ENCODE data around the gene HSD11B2.
A peak's percentile ranks its signal among the peaks of the same experiment; 100 is the strongest.

The HSD11B2 gene

GRCh38 chr16:67430977-67431774, at the start of gene HSD11B2:
Gene HSD11B2 (plus strand): TSS chr16:67431121. CDS start chr16:67431249, 128 bp downstream.
- peak; percentile 87 for DNase-seq

GRCh38 chr16:67383284-67383683, 47.6 kb upstream of the HSD11B2 start:
- DNase-seq = no peak

- DNase-seq = no peak
Measured at GRCh38 chr16:67384778-67385510, 46.0 kb upstream of the HSD11B2 start.

GRCh38 chr16:67386861-67387455, 44.0 kb upstream of the HSD11B2 start:
- DNase-seq = no peak

GRCh38 chr16:67387479-67388079, 43.3 kb upstream of the HSD11B2 start:
- no peak for DNase-seq

- DNase-seq = no peak
Measured at GRCh38 chr16:67388191-67388590, 42.7 kb upstream of the HSD11B2 start.

DNA sequence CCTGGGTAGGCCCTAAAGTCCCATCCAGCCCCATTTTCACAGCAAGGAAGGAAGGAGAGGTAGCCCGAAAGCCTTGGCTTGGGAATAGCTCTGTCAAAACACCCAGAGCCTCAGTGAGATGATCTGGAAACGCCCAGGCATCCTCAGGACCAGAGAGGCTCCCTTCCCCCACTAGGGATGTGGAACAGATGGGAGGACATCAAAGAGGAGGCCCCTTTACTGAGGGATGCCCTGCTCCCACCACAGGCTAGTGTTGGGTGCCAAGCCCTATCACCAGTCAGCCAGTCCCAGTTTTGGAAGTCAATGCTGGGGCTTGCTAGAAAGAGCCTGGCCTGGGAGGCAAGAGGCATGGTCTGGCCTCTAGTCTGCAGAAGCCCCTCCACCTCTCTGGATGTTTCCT, 42.3 kb upstream of the HSD11B2 start:
- DNase-seq = no peak

DNA sequence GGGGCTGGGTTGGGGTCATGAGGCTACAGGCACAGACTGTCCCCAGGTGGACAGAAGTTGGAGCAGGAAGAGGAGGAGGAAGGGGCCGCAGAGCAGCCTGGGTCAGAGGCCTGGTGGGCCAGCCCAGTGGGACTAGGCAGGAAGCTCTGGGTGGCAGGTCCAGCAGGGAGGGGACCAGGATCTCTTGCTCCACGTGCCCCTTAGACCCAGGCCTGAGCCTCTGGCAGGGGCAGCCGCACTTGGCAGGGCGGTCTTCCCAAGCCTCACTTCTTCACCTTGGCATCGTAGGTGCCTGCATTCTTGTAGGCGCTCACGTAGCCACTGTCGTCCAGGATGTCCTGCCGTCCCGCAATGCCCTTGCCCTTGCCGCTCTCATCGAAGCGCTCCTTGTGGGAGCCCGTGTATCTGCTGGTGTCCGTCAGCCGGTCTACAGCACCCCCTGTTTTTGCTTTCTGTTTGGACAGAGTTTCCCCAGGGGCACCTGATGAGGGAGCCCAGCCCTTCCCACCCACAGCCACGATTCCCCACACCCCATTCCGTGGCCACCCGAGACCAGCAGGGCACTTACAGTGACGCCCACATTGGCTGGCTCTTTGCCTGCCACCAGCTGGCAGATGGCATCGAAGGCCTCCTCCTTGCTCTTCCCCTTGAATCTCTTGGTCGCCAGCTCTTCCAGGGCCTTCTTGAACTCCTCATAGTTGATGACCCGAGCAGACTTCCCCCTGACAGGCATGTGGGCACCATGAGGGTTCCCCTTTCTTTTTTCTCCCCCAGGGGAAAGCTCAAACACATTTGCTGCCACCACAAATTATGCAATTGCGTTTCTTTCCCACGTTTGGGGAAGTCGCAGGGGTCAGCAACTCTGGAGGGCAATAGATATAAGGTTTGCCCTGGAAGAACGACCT, 40.8 kb upstream of the HSD11B2 start:
- DNase-seq = no peak

DNA sequence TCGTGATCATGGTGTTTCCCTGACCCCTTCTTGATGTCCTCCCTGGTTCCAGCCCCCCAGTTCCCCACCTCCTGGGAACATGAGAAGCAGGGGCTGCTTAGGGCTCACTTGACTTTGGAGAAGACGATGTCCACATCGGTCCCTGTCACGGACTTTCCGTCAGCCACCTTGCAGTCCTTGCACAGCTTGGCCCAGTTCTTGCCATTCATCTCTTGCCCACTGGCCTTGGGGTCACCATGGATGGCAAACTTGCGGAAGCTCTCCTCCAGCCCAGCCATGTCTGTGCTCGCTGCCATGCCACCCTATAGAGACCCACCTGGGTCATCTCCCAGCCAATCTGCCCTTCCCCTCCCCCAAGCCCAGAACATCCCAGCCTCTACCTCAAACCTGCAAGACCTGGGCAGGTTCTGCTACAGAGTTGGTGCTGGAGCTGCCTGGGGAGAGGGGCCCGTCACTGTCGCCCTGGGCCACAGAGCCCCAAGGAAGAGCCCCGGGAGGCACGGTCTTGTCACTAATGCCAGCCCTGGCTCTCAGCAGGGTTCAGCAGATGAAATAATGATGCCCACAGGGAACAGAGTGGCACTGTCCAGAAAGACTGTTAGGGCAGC, 40.0 kb upstream of the HSD11B2 start:
- no peak for DNase-seq

DNA sequence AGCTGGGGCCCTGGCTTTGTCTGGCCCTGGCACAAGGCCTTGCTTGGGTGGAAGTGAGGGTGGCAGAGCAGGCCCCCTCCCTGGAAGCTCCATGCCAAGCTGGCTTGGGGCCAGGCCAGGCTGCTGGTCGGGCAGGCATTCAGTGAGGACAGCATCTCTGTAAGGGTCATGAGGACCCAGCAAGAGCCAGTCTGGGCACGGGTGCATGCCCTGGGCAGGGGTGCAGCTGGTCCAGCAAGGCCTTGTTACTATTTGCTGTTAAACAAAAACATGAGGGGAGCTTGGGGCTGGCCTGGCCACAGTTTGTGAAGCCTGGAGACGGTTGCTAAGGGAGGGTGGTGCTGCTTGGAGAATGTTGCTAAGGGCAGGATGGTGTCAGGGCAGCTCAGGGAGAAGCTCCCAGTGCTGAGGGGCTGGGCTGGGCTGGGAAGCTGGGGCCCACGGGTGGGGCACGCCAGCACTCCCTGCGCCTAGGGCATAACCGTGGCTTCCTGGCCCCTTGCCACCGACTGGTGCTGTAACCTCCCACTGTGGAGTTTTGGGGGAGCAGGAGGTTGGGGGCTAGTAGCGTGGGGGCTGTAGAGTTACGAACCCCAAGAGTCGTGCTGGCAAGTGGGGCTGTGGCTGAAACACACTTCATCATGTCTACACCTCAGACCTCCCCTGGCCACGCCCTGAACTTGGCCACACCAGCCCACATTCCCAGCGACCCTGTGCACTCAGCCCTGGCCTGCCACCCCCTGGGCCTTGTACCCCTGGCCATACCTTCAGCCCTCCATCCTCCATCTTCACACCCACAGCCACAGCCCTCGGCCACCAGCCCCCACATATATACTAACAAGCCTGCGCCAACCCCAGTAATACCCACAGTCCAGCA, 39.3 kb upstream of the HSD11B2 start:
- no peak for DNase-seq

DNA sequence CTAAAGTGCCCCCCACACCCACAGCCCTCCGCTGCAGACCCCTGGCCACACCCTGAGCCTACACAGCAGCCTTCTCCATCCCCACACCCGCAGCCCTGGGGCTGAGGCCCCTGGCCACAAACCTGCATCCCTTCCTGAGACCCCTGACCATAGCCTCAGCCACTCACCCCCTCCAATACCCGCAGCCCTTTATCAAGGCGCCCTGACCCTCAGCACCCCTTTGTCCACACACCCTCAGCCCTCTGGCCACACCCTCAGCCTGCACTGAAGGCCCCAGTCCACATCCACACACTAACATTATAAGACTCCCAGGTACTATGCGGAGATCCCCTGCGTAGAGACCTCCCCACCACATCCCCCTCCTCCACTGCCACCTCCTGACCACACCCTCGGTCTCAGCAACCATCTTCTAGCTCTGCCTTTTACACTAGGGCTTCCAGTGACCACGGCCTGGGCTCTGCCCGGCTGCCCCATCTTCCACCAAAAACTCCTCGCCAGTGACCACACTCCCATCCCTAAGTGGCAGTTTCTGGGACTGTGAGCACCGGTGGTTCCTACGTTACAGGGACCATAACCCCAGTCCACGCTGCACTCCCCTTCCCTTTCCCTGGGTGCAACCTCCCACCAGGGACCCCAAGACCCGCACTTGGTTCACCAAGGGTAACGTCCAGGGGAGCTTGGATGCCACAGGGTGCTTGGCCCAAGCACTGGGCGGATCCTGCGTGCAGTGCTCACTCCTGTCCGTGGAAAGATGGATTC, 38.4 kb upstream of the HSD11B2 start:
- DNase-seq = no peak

DNA sequence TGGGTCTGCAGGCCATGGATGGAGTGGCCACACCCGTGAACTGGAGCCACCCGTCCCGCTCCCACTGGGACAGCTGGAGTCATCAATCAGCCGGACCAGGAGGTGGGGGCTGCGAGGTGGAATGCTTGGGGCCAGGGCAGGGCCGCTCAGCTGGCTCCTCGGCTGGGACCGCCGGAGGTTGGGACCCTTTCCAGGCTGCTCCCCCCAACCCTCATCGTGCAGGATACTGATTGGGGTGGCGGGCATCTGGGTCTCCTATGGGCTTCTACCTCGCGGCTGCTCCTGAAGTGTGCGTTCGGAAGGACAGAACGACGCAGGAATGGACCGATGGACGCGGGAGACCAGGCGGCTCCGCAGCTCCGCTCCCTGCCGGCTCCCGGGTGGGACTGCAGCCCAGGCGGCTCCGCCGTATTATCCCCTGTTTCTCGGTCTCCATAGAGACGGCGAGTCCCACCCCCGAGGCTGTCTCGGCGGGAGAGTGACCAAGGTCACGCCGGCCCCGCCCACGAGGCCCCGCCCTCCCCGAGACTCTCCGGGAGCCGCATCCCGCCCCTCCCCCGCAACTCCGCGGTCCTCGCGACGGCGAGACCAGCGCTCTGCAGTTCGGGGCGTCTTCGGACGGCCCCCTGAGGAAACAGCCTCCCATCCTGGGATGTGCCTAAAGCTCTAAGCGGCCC, 37.7 kb upstream of the HSD11B2 start, which contains the start of gene TPPP3:
Gene TPPP3, minus strand, starts transcription at position 388 of the 677 bp plus-strand sequence. CDS start 2,387 bp downstream, outside the sequence.
- peak; percentile 65 for DNase-seq

DNA sequence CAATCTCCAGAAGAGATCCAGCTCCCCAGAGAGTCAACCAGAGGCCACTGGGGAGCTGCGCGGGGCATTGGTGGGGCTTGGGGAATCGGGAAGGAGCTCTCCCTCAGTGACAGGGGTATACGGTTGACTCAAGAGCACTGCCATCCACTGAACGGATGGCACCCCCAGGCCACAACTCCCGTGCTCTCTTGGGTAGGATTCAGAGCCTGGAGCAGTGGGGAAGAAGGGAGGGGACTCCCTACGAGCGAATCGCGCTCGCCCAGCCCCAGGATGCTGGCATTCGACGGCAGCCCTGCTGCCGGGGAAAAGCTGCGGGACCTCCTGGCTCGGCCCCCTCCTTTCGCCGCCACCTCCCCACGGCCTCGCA, 37.1 kb upstream of the HSD11B2 start:
- DNase-seq = no peak

DNA sequence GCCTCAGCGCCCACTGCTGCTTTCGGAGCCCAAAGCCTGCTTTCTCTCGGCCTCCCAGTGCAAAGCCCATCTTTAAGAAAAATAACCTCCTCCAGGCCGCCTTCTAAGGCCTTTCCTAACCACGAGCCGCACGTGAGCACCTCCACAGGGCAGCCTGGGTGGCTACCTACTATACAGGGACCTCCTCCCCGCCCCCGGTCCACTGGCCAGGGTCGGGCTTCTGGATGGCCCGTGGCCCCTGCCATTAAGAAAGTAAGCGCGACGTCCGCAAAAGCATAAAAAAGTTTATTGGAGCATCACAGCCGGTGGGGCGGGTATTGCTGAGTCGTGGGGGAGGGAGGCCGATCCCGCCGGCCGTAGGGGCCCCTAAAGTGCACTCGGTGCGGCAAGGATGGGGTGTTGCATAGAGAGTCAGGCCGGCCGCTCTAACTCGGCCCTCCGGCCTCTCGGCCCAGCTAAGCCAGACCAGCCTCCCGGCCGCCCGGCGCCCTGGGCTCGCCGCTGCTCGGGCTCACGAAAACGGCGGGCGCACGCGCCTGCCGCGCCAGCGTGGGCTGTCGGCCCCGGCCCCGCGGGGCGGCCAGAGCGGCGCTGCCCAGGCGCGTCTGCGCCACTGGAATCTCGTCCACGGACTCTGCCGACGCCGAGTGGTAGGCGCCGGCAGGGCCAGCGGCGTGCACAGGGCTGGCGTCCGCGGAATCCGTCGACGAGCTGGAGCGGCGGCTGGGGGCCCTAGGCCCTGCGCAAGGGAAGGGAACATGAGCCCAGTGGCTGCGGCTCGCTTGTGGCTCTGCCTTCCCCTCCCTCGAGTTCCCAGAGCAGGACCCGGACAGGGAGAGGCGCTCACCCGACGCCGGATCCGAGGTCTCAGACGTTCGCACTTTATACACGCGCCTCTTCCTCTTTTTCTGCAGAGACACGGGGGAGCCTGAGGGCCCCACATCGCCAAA, 36.5 kb upstream of the HSD11B2 start:
- no peak for DNase-seq

- no peak for DNase-seq
Measured at GRCh38 chr16:67395105-67395457, 35.8 kb upstream of the HSD11B2 start.

GRCh38 chr16:67395458-67396158, 35.3 kb upstream of the HSD11B2 start:
- no peak for DNase-seq

Data from RPMI8226 (cell line).